Glomerular visceral epithelial cell (primary cell): ENCODE measurements around the gene CTPS2.

Source experiments
- DNase-seq: peaks from one replicate; pipeline ENCODE4 v3.0.0-alpha.2; 2016; ENCODE audit errors: extremely low spot score

Gene CTPS2

DNA sequence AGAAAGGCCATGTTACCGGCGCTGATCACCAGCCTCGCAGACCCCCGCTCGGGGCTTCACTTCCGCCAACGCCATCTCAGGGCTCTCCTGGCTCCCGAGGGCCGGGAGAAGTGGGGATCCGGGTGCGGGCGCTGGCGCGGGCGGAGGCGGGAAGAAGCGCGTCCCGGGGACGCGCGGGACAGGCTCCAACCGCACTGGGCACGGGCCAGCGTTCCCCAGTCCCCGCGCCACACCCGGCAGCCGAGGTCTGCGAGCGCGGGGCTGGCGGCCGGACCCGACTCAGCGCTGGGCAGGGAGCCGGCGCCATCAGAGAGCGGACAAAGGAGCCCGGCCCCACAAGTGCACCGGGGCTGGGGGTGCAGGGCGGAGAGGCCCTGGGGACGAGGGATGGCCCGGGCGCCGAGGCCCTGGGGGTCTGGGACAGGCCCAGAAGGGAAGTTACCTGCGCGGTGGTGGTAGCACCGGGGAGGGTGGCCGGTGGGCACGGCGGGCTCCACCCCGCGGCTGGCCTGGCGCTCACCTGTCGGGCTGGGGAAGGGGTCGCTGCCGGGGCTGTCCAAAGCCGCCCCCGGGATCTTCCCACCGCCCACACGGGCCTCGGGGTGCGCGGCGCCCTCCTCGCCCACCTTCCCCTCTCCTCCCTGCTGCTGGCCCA is 449 bp downstream of the CTPS2 start:
- no peak for DNase-seq

DNA sequence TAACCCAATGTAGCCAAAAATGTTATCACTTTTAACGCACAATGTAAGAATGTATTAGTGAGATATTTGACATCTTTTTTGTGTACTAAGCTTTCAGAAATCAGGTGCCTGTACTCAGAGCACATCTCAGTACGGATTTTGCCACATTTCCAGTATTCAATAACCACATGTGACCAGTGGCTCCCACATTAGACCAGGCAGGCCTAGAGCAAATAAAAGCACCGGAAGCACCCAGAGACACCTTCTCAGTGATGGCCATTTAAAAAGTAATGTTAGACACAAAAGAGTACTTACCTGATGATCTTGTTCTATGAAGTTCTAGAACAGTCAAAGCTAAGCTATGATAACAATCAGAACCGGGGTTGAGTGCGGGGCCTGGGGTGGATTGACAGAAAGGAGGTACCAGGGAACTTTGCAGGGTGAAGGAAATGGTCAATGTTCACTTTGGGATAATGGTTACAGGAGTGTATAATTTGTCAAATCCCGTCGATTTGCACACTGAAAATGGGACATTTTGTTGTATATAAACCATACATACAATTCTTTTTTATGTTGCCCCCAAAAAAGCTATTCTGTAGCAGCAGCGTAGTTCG is 1.2 kb downstream of the CTPS2 start:
- DNase-seq, result no peak

DNA sequence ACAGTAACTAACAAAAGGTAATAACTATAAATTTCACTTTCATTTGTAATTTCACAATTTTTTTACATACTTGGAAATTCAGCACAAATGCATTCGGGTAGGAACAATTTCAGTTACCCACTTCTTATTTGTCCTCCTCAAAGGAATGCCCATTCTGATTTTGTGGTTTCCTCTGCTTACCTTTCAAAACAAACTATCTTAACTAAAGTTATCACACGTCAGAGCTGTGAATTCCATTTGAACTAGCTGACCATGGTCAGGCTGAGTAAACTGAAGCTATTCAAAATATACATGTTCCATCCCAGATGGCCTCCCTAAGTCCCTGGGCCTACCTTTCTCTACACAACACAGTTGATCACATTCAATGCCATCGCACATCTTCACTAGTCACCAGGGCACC is 4.5 kb downstream of the CTPS2 start:
- no peak for DNase-seq

DNA sequence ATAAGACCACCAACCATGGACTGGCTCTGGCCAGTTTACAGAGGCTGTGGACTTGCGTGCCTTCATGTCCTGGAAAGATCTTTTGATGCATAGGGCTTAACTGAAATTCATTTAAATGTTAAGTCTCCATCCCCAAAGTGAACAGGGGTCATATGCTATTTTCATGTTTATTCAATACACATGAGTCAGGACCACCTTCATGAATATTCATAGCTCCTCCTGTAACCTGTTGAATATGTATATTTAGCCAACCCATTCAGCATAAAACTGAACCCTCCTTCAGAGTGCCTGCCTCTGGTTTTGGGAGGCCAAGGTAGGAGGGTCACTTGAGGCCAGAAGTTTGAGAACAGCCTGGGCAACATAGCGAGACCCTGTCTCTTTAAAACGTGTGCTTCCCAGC is 7.1 kb downstream of the CTPS2 start:
- DNase-seq, result no peak

DNA sequence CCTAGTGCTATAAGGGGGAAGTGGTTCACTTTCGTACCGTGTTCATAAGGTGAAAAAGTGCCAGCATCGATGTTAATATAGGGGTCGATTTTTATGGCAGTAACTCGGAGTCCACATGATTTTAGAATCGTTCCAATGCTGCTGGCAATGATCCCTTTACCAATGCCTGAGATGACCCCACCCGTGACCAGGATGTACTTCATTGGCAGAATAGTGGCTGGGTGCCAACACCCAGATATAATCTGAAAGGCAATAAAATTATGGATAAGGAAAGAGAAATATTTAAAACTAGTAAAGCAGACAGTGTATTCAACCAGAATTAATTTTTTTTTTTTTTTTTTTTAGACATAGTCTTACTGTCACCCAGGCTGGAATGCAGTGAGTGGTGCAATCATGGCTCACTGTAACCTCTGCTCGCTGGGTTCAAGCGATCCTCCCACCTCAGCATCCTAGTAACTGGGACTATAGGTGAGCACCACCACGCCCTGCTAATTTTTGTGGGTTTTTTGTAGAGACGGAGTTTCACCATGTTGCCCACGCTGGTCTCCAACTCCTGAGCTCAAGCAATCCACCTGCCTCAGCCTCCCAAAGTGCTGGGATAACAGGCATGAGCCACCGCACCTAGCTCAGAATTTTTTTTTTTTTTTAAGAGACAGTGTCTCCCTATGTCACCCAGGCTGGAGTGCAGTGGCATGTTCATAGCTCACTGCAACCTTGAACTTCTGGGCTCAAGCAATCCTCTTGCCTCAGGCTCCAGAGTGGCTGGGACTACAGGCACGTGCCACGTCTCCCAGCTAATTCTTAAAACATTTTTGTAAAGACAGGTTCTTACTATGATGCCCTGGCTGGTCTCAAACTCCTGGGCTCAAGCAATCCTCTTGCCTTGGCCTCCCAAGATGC is 9.5 kb downstream of the CTPS2 start:
- DNase-seq, result no peak

DNA sequence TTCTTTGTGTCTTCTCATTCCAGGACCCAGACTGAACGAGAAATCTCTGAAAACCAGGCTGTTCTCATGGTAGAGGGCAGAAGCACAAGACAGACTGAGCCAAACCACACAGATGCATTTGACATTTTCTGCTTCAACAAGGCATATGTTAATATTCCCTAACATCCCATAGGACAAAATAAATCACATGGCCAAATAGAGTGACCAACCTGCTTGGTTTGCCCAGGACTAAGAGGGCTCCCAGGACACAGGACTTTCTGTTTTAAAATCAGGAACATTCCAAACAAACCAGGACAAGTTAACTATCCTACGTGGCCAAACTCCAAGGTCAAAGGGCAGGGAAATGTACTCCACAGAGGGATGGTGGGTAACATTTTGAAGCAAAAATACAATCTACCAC is 11.7 kb downstream of the CTPS2 start:
- no peak for DNase-seq

DNA sequence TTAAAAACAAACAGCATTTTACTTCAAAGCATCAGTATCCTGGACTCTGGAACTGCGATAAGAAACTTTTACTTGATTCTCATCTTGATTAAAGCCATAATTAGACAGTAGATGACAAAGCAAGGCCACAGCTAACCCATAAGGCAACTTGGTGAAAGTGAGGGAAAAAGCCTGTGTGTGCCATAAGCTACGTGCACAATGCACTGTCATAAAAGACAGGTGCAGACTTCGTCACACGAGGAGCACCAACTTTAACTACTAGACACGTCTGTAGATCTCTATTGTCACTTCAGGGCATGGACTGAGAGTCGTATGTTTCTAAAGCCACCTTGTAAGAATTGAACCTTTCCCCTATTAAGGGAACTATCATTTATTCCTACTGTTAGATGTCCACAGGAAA is 13.1 kb downstream of the CTPS2 start:
- DNase-seq, result no peak

DNA sequence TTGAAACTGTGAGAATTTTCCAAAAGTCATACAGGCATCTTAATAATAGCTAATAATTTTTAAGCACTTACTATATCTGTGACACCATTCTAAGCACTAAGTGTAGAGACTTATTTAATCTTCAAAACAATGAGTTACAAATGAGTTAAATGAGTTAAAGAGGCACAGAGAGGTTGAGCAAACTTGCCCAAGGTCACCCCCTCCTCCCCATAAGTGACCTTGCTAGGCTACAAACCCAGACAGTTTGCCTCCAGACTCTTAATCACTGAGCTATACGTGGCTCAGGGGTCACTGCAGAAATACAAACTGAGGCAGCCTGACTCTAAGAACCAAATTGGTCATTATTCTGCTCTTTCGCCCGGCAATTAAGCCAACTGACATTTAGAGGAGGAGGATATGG is 15.5 kb downstream of the CTPS2 start:
- DNase-seq, result no peak

DNA sequence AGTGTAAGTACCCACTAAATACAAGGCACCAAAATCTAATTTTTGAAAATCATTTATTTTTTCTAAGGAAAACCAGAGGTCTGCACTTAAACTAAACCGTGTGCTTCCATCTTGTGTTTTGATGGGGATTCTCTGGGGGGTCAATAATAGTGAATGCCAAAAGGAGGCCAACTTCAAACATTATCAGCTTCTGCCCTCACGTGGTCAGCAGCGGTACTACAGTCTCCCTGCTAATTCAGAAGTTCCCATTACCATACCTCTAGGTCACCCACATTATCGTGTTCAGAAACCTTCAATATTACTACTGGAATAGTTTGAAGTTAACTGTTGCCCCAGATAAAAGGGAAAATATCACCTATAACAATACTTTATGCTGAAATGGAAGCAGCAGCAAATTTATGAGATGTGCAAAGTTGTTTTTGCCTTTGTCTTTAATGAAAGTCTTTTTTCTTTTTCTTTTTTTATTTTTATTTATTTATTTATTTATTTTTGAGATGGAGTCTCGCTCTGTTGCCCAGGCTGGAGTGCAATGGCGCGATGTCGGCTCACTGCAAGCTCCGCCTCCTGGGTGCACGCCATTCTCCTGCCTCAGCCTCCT is 17.3 kb downstream of the CTPS2 start:
- DNase-seq, result peak; percentile 43

DNA sequence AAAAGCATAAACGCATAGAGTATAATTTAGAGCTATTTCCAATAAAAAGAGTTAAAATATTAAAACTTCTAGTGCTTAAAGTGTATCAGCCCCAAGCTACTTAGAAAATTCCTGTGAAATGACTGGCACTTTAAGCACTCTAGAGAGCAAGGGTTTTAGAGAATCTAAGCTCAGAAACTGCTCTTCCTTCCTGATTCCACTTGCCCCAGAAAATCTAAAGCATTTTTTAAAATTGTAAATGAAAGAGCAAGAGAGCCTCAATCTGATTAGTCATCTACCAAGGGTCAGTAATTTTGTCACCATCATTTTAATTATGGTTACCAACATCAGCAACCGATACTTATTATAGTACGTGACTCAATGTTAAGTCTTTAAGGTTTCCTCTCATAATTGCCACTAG is 25.0 kb downstream of the CTPS2 start:
- peak; percentile 7 for DNase-seq

DNA sequence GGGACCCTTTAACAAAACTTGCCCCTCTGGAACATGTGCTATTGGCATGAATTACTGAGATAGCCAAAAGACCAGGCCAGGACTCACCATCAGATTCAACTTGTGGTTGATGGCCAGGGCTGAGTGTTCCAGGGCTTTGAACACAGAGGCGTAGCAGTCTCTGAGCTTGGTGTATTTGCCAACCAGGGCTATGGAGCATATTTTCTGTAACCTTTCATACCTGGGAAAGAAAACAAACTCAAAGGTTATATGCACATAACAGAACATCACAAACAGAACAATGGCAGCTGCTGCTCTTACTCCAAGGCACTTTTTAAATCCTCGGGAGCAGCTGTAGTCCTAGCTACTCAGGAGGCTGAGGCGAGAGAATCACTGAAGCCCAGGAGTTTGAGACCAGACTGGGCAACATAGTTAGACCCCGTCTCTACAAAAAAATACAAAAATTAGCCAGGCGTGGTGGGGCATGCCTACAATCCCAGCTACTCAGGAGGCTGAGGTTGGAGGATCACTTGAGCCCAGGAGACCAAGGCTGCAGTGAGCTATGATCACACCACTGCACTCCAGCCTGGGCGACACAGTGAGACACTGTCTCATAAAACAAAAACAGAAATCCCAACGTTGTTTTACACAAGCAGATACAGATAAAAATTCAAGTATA is 29.3 kb downstream of the CTPS2 start:
- no peak for DNase-seq

DNA sequence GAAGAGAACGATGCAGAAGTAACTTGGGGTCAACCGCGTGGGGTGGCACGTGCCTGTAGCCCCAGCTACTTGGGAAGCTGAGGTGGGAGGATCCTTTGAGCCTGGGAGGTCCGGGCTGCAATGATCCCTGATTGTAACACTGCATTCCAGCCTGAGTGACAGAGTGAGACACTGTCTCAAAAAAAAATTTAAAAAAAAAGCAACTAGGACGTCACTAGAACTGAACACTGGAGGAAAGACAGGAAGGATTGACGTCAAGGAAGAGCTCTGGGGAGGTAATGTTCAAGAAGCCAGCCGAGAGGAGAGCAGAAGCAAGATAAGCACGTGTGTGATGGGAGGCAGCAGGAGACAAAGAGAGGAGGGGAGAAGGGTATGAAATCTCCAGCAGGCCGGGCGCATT is 33.8 kb downstream of the CTPS2 start:
- no peak for DNase-seq

DNA sequence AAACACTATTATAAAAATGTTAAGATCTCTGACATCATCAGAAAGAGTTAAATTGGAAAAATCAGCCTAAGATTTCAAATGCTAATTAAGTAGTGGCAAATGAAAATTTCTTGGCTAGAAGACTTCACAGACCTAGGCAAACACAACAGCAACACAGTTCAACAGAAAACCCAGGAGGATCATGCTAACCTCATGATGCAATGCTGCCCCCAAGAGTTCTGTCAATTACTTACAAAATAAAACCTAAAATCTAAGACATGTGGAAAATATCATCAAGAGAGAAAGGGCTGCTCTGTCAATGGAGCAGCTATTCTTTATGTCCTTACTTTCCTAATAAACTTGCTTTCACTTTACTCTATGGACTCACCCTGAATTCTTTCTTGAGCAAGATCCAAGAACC is 41.5 kb downstream of the CTPS2 start:
- DNase-seq, result peak; percentile 38

DNA sequence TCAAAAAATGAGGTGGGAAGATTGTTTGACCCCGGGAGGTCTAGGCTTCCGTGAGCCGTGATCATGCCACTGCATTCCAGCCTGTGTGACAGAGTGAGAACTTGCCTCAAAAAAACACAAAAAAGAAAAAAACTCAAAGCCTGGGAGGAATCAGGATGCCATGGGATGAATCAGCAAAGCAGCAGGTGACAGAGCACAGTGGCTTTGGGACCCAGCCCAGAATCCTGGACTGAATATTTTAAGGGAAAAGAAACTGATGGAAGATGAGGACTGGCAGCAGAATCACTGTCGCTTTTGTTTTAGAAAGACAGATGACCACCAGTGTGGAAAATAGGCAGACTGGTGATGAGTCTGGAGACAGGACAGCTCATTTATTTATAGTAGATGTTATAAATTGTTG is 45.9 kb downstream of the CTPS2 start:
- peak; percentile 50 for DNase-seq

DNA sequence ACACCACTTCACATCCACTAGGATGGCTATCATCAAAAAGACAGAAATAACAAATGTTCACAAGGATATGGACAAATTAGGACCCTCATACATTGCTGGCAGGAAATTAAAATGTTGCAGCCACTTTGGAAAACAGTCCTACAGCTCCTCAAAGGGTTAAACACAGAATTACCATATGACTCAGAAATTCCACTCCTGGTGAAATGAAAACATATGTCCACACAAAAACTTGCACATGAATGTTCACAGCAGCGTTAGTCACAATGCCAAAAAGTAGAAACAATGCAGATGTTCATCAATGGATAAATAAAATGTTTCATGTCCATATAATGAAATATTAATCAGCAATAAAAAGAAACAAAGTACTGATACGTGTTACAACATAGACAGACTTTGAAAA is 47.4 kb downstream of the CTPS2 start:
- peak; percentile 6 for DNase-seq

DNA sequence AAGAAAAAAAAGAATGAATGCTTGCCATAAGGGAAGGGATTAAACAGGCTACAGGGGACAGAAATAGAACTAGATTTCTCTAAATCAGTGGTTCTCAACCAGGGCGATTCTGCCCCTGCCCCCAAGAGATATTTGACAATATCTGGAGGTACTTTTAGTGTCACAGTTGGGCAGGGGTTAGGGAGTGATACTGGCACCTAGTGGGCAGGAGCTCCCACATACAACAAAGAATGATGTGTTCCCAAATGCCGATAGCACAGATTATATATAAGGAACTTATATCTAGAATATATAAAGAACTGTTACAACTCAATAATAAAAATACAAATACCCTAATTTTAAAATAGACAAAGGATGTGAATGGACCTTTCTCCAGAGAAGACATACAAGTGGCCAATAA is 47.8 kb downstream of the CTPS2 start:
- no peak for DNase-seq

DNA sequence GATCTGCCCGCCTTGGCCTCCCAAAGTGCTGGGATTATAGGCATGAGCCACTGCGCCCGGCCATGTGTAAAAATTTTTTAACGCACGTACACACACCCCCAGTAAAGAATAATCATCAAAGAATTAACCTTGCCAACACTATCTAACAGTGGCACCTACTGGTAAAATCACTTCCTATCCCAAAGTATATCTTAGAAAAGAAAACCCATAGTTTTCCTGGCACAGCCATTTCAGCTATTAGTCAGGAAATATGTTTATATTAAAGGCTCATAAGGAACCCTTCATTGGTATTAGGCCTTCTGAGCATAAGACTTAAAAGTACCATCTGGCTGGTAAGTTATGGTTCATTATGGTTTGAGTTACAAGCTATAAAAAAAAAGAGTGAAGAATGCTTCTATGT is 48.4 kb downstream of the CTPS2 start:
- no peak for DNase-seq

DNA sequence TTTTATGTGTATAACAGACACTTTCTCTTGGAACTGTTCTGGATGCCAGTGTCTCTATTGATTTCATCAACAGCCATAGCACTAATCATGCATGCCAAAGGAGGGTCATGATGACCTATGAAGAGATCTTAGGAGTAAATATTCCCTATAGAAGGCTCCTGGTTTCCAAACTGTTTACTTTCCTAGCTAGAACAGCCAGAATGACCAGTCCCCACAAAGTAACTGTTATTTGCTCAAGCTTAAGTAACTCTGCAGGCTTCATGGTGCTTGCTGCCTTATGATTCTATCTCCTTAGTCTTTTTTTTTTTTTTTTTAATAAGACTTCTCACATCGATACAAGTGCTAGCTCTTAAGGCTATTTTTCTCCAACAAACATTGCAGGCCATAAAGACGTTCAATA is 50.1 kb downstream of the CTPS2 start:
- DNase-seq, result no peak

DNA sequence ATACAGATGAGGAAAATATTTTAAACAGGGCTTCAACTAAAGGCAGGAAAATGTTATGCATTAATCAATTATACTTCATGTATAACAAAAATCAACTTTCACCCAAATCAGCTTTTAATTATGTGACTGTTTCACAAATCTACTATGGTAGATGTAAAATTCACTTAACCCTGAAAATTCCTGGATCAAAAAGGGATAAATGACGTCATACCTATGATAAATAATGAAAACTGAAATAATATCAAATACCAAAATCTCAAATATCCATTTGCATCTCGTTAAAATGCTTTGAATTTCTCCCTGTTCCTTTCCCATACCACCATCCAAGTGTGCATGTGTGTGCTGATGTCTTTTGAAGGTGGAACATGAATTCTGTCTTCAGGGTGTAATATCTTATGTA is 51.0 kb downstream of the CTPS2 start:
- no peak for DNase-seq

DNA sequence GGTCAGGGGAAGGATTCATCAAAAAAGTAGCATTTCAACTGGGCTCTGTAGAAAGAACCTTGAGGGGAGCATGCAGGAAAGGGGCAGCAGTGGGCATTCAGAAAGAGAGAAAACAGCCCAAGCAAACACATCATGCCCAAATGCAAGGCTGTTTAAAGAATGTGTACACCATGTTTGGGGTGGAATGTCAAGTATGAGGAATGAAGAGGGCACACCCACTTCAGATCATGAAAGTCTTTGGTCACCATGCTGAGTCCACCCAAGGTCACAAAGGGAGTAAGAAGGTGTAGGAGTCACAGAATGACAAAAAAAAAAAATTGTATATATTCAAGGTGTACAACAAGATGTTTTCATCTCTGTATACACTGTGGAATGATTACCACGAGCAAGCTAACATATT is 53.1 kb downstream of the CTPS2 start:
- no peak for DNase-seq

DNA sequence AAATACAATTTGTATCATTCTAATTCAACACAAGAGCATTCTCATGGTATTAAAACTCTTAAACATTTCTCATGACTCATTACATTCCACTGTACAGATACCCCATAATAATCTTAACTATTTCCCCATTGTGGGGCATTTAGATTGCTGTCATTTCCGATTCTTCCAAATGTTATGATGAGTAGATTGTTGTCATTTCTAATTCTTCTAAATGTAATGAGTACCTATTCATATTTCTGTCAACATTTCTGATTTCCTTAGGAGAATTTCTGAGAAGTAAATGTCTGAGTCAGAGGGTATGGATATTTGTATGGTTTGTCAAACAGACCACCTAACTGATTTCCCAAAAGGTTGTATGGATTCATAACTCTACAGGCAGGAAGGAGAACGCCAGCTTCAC is 54.2 kb downstream of the CTPS2 start:
- DNase-seq, result no peak

DNA sequence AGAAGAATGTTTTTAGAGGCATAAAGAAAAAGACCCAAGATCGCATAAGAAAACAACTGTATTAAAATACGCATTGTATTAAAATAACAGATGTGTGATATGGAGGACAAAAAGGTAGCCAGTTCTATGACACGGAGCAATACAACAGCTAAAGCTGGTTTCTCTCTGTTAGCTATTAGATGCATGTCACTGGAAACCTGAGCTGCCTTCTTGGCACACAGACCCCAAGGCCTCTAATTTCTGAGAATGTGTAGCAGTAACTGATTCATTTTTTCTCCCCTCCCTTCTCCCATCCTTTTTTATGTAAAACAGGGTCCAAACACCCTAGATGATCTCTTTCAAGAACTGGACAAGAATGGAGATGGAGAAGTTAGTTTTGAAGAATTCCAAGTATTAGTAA is 58.4 kb downstream of the CTPS2 start:
- DNase-seq, result no peak
